ENCODE measurements around the gene USP20. TPM values are rescaled to one million over a fixed set of nuclear protein-coding genes. Genes with fewer than 3 reads are reported as not detected.

USP20 gene
- polyA plus RNA-seq, 1 of the 3 experiments (the other 2 are of a cell fraction), result 22.5 TPM

- Histone ChIP-seq H3F3A (replicated peaks; ENCODE audit: insufficient read depth) (peaks cover 9% of the 10 kb centered on the region), H3K27me3 (ENCODE audit: insufficient read depth) (no peaks in the 10 kb centered on the region)
- POLR2A ChIA-PET, result no interaction called here
Measured at GRCh38 chr9:129895376-129896268, 60.4 kb downstream of the USP20 start.

More at GRCh38 chr9:129895376-129896268, 60.4 kb downstream of the USP20 start:
- Histone ChIP-seq H3K9me3 (no peaks in the 10 kb centered on the region), H3K79me2 (ENCODE audit: insufficient read depth) (no peaks in the 10 kb centered on the region), H3K9me2 (no peaks in the 10 kb centered on the region), H3K4me3 (ENCODE audit: low read depth in 2 of 2, low read length in 1 of 2) (no peak overlapping the region), H2AFZ (ENCODE audit: low read depth) (no peak overlapping the region), H3K9ac (no peak overlapping the region), H3K27ac (ENCODE audit: low read depth in 2 of 2, low read length in 1 of 2) (no peak overlapping the region), H3K4me1 (ENCODE audit: control insufficient read depth in 1 of 2, insufficient read depth in 2 of 2, low read depth in 1 of 2, low read length in 1 of 2) (no peaks in the 10 kb centered on the region), H3K36me3 (replicated peaks in 1 of 2; ENCODE audit: control insufficient read depth in 1 of 2, insufficient read depth in 2 of 2, low read length in 1 of 2) (peaks cover 11 to 28% of the 10 kb centered on the region in 2 experiments), H3K4me2 (no peak overlapping the region), H4K20me1 (ENCODE audit: insufficient read depth) (no peaks in the 10 kb centered on the region)
- DNase-seq, result no peak
- CTCF ChIA-PET, result interaction anchor here (0.5 kb wide), 1 partner anchor 147 kb away, joined by 3 read pairs; the partner anchor contains the start of gene FNBP1
- WGBS (ENCODE audit: low lambda C conversion rate), result 96% methylated on average over 17 of the region's 17 CpGs
- TF ChIP-seq SMC3 (IDR thresholded peaks at IDR 0.05; ENCODE audit: low read depth, low read length), result no peak
- TF ChIP-seq, protein P1, sequence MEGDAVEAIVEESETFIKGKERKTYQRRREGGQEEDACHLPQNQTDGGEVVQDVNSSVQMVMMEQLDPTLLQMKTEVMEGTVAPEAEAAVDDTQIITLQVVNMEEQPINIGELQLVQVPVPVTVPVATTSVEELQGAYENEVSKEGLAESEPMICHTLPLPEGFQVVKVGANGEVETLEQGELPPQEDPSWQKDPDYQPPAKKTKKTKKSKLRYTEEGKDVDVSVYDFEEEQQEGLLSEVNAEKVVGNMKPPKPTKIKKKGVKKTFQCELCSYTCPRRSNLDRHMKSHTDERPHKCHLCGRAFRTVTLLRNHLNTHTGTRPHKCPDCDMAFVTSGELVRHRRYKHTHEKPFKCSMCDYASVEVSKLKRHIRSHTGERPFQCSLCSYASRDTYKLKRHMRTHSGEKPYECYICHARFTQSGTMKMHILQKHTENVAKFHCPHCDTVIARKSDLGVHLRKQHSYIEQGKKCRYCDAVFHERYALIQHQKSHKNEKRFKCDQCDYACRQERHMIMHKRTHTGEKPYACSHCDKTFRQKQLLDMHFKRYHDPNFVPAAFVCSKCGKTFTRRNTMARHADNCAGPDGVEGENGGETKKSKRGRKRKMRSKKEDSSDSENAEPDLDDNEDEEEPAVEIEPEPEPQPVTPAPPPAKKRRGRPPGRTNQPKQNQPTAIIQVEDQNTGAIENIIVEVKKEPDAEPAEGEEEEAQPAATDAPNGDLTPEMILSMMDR (IDR thresholded peaks at IDR 0.05), result no peak
- no peak for TF ChIP-seq USF1 (IDR thresholded peaks at IDR 0.05; ENCODE audit: borderline replicate concordance, low read depth)
- TF ChIP-seq USF2 (IDR thresholded peaks at IDR 0.05; ENCODE audit: borderline replicate concordance, low read depth, low read length), result no peak
- TF ChIP-seq, protein P2, sequence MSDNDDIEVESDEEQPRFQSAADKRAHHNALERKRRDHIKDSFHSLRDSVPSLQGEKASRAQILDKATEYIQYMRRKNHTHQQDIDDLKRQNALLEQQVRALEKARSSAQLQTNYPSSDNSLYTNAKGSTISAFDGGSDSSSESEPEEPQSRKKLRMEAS (IDR thresholded peaks at IDR 0.05; ENCODE audit: low read depth), result no peak
- no peak for TF ChIP-seq EZH2phosphoT487 (IDR thresholded peaks at IDR 0.05; ENCODE audit: borderline replicate concordance, low read depth)
- TF ChIP-seq SIN3A (IDR thresholded peaks at IDR 0.05; ENCODE audit: borderline replicate concordance, low read depth, low read length), result no peak
- no peak for TF ChIP-seq TAF1 (IDR thresholded peaks at IDR 0.05; ENCODE audit: borderline replicate concordance, low read depth, low read length)
- no peak for TF ChIP-seq TEAD4 (IDR thresholded peaks at IDR 0.05; ENCODE audit: borderline replicate concordance, insufficient read depth)
- no peak for TF ChIP-seq YY1 (IDR thresholded peaks at IDR 0.05; ENCODE audit: low read depth)
- TF ChIP-seq PBX3 (IDR thresholded peaks at IDR 0.05), result no peak
- no peak for TF ChIP-seq RFX5 (IDR thresholded peaks at IDR 0.05; ENCODE audit: low read length)
- TF ChIP-seq CHD2 (IDR thresholded peaks at IDR 0.05; ENCODE audit: low read length, partially characterized antibody), result no peak
- TF ChIP-seq ELF1 (IDR thresholded peaks at IDR 0.05), result no peak
